OCI-LY1 (cell line): Measurements from ENCODE around the gene PRKG1.

Source experiments
- EZH2 ChIP-seq: fragments of 200-600 bp; sonication (generic), shearing (Covaris generic); IDR thresholded peaks from 2 replicates; pipeline ENCODE4 v1.8.0; 2017; ENCODE audit warnings: borderline replicate concordance, mixed run types, mild to moderate bottlenecking, antibody characterized with exemption, low read length, moderate library complexity, mixed read lengths
- TF ChIP-seq, protein P1 (sequence below): fragments of 200-600 bp; sonication (generic), shearing (Covaris generic); IDR thresholded peaks from 2 replicates; pipeline ENCODE4 v1.5.1; 2017; ENCODE audit warnings: mild to moderate bottlenecking, antibody characterized with exemption, low read length, moderate library complexity, mixed read lengths

DNA sequence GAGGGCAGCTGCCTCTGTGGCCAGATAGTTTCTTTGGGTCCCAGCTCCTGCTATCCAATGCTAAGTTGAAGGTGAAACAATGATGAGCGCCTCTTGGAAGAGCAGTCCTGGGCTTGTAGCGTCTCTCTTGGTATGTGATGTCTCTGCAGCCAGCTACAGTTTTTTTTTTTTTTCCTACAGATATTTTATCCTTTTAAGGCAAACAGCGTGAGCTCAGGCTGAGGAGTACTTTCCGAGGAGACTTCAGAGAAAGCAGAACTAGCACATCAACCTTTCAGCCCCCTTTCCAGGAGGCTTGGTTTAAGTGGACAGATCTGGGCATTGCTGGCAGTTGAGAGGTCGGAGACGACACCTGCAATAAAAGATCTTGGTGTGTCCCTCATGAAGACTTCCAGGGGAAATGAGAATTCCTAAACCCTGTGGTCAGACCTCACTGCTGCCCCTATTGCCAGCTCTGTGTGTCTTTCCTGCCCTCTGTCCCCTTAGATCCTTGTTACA lies 9.1 kb downstream of the PRKG1 start:
- TF ChIP-seq, protein P1, sequence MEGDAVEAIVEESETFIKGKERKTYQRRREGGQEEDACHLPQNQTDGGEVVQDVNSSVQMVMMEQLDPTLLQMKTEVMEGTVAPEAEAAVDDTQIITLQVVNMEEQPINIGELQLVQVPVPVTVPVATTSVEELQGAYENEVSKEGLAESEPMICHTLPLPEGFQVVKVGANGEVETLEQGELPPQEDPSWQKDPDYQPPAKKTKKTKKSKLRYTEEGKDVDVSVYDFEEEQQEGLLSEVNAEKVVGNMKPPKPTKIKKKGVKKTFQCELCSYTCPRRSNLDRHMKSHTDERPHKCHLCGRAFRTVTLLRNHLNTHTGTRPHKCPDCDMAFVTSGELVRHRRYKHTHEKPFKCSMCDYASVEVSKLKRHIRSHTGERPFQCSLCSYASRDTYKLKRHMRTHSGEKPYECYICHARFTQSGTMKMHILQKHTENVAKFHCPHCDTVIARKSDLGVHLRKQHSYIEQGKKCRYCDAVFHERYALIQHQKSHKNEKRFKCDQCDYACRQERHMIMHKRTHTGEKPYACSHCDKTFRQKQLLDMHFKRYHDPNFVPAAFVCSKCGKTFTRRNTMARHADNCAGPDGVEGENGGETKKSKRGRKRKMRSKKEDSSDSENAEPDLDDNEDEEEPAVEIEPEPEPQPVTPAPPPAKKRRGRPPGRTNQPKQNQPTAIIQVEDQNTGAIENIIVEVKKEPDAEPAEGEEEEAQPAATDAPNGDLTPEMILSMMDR: no peak
- TF ChIP-seq EZH2: no peak
